ENCODE results near the gene SLC4A1AP.
"Not testable (repeated sequence)": the region's sequence is repeated elsewhere in the genome, so short reads cannot be mapped to it uniquely, and the experiment has no call there.

Gene SLC4A1AP

GRCh38 chr2:27663285-27664153 is at the start of gene SLC4A1AP, which contains the start of gene SUPT7L:
TSS of gene SLC4A1AP (plus strand) at chr2:27663889. CDS start at chr2:27663915, 26 bp downstream.
TSS of gene SUPT7L (minus strand) at chr2:27663614. CDS start at chr2:27662192, 1,422 bp downstream.
- DNase-seq = peak; percentile 62

GRCh38 chr2:27613985-27614384 is 49.7 kb upstream of the SLC4A1AP start:
- no peak for DNase-seq

GRCh38 chr2:27615316-27615715 is 48.4 kb upstream of the SLC4A1AP start:
- DNase-seq = no peak

- DNase-seq = no peak
Observed at GRCh38 chr2:27621524-27621923, 42.2 kb upstream of the SLC4A1AP start.

GRCh38 chr2:27622921-27623384 is 40.7 kb upstream of the SLC4A1AP start:
- DNase-seq = no peak

- no peak for DNase-seq
Observed at GRCh38 chr2:27624943-27625342, 38.7 kb upstream of the SLC4A1AP start.

GRCh38 chr2:27626323-27626722 is 37.4 kb upstream of the SLC4A1AP start:
- DNase-seq = not testable (repeated sequence)

- DNase-seq = not testable (repeated sequence)
Observed at GRCh38 chr2:27626921-27627320, 36.8 kb upstream of the SLC4A1AP start.

- DNase-seq = no peak
Observed at GRCh38 chr2:27627963-27628766, 35.5 kb upstream of the SLC4A1AP start.

GRCh38 chr2:27628767-27629709 is 34.7 kb upstream of the SLC4A1AP start, which contains the start of the genes CCDC121 and GPN1:
TSS of gene CCDC121 (minus strand) at chr2:27629012. CDS start at chr2:27627799, 1,213 bp downstream.
TSS of gene GPN1 (plus strand) at chr2:27629050. CDS start at chr2:27629059, 9 bp downstream.
- peak; percentile 86 for DNase-seq

- DNase-seq = not testable (repeated sequence)
Observed at GRCh38 chr2:27630257-27630656, 33.4 kb upstream of the SLC4A1AP start.

- no peak for DNase-seq
Observed at GRCh38 chr2:27634291-27634690, 29.4 kb upstream of the SLC4A1AP start.

- no peak for DNase-seq
Observed at GRCh38 chr2:27636766-27637165, 26.9 kb upstream of the SLC4A1AP start.

- no peak for DNase-seq
Observed at GRCh38 chr2:27638037-27638637, 25.6 kb upstream of the SLC4A1AP start.

GRCh38 chr2:27638709-27639108 is 25.0 kb upstream of the SLC4A1AP start:
- no peak for DNase-seq

- DNase-seq = no peak
Observed at GRCh38 chr2:27640722-27641245, 22.9 kb upstream of the SLC4A1AP start.

GRCh38 chr2:27645197-27645596 is 18.5 kb upstream of the SLC4A1AP start:
- DNase-seq = no peak

- no peak for DNase-seq
Observed at GRCh38 chr2:27647289-27647688, 16.4 kb upstream of the SLC4A1AP start.

- no peak for DNase-seq
Observed at GRCh38 chr2:27647737-27648136, 16.0 kb upstream of the SLC4A1AP start.

- DNase-seq = no peak
Observed at GRCh38 chr2:27651056-27651455, 12.6 kb upstream of the SLC4A1AP start.

- DNase-seq = no peak
Observed at GRCh38 chr2:27652341-27652740, 11.3 kb upstream of the SLC4A1AP start.
